RPMI8226 (cell line): ENCODE results near the gene TOP3B.

Source experiments
- DNase-seq: peaks from one replicate; pipeline ENCODE4 v3.0.0-alpha.2; 2015

The TOP3B gene

GRCh38 chr22:22011964-22012363, 29.4 kb upstream of the TOP3B start:
- no peak for DNase-seq

- DNase-seq = no peak
Measured at GRCh38 chr22:22010358-22010757, 27.8 kb upstream of the TOP3B start.

- no peak for DNase-seq
Measured at GRCh38 chr22:22009661-22010060, 27.1 kb upstream of the TOP3B start.

GRCh38 chr22:22006596-22006990, 24.0 kb upstream of the TOP3B start:
- no peak for DNase-seq

GRCh38 chr22:22005945-22006595, 23.5 kb upstream of the TOP3B start:
- DNase-seq = no peak

- no peak for DNase-seq
Measured at GRCh38 chr22:22003233-22003632, 20.6 kb upstream of the TOP3B start.

GRCh38 chr22:22002526-22003055, 20.0 kb upstream of the TOP3B start:
- DNase-seq = no peak

- DNase-seq = no peak
Measured at GRCh38 chr22:22001664-22002525, 19.3 kb upstream of the TOP3B start.

GRCh38 chr22:21998595-21999247, 16.1 kb upstream of the TOP3B start:
- DNase-seq = no peak

GRCh38 chr22:21996175-21996720, 13.7 kb upstream of the TOP3B start:
- DNase-seq = no peak

- DNase-seq = no peak
Measured at GRCh38 chr22:21995660-21996059, 13.1 kb upstream of the TOP3B start.

- no peak for DNase-seq
Measured at GRCh38 chr22:21994881-21995444, 12.4 kb upstream of the TOP3B start.

GRCh38 chr22:21992593-21993237, 10.1 kb upstream of the TOP3B start:
- DNase-seq = no peak

- no peak for DNase-seq
Measured at GRCh38 chr22:21991774-21992173, 9.2 kb upstream of the TOP3B start.

- DNase-seq = no peak
Measured at GRCh38 chr22:21991304-21991596, 8.7 kb upstream of the TOP3B start.

GRCh38 chr22:21990445-21991303, 8.1 kb upstream of the TOP3B start:
- DNase-seq = no peak

GRCh38 chr22:21989049-21989448, 6.5 kb upstream of the TOP3B start:
- DNase-seq = no peak

GRCh38 chr22:21985214-21985613, 2.6 kb upstream of the TOP3B start:
- DNase-seq = no peak

GRCh38 chr22:21984793-21985192, 2.2 kb upstream of the TOP3B start:
- DNase-seq = peak; percentile 16

GRCh38 chr22:21981874-21982273, 713 bp downstream of the TOP3B start:
- DNase-seq = no peak

GRCh38 chr22:21980547-21980946, 2.0 kb downstream of the TOP3B start:
- DNase-seq = no peak
